GM21526 (cell line): ENCODE measurements around the gene TIMM9.
"Not testable (repeated sequence)": the region's sequence is repeated elsewhere in the genome, so short reads cannot be mapped to it uniquely, and the experiment has no call there.

Experiments used
- ATAC-seq: cut with Tn5 transposase; IDR thresholded peaks from one replicate; pipeline ENCODE4 v1.9.1; 2021; ENCODE audit warnings: moderate library complexity; ENCODE audit not compliant: unreplicated experiment, low FRiP score

The TIMM9 gene

GRCh38 chr14:58427281-58428117, at the start of gene TIMM9, which contains the start of gene KIAA0586:
TIMM9 (minus strand) TSS chr14:58427531; CDS start chr14:58411945, 15,586 bp downstream.
KIAA0586 (plus strand) TSS chr14:58427719; CDS start chr14:58428265, 546 bp downstream.
- peak; percentile 89 for ATAC-seq

- no peak for ATAC-seq
These were observed 49.0 kb upstream of the TIMM9 start for GRCh38 chr14:58476320-58476719.

GRCh38 chr14:58469309-58469708, 42.0 kb upstream of the TIMM9 start:
- ATAC-seq: no peak

DNA sequence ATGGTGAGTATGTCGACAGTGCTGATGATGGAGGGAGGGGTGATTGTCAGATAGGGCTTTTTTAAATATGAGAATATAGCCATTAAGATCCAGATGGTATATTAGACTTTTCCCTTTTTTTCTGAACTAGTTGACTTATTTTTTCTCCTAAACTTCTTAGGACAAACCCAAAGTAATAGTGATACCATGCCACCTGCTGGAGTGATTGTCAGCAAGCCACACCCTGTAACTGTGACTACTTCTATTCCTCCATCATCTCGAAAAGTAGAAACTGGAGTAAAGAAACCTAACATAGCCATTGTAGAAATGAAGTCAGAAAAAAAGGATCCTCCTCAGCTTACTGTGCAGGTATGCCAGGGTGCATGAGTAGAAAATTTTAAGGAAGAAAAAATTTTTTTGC, 40.2 kb upstream of the TIMM9 start:
- no peak for ATAC-seq

GRCh38 chr14:58466459-58466858, 39.1 kb upstream of the TIMM9 start:
- no peak for ATAC-seq

GRCh38 chr14:58465421-58465820, 38.1 kb upstream of the TIMM9 start:
- no peak for ATAC-seq

- no peak for ATAC-seq
These were observed 37.3 kb upstream of the TIMM9 start for GRCh38 chr14:58464652-58465051.

GRCh38 chr14:58463147-58463546, 35.8 kb upstream of the TIMM9 start:
- no peak for ATAC-seq

DNA sequence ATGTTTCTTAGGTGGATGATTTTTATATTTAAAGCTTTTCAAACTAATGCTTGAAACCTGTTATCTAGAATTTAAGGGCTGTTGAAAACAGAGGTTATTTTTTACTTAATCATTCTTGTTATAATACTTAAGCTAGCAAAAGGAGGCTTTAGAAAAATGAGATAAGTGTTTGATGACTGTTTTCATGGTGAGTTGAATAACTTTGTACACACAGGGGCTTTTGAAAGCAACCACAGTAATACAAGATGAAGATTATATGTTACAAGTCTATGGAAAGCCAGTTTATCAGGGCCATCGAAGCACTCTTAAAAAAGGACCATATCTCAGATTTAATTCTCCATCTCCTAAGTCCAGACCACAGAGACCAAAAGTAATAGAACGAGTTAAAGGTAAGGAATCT, 33.4 kb upstream of the TIMM9 start:
- no peak for ATAC-seq

DNA sequence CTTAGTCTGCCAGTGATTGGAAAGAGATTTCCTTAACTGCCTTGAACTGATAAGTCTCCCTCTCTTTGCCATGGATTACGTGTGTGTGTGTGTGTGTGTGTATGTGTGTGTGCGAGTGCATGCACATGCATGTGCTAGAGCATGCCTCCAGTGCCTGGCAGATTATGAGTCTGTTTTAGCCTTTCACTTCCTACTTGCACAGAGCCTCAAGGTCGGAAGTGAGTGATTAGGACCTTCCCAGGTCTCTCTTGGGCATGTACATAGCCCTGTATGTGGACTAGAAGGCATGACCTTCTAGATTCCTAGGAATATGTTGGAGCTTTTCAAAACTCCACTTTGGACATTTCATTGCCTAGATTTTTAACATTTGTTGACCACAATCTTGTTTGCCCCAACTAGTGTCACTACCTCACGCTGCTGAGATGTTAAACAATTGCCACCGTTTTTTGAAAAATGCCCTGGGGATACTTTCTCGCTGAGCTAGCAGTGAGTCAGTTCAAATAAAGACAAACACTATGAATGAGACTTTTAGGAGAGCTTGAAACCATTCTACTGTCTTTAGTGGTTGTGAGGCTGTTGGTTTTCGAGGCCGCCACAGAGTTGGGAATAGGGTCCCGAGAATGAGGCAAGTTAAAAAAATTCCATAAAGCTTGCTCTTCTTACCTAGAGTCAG, 28.4 kb upstream of the TIMM9 start:
- ATAC-seq: no peak

DNA sequence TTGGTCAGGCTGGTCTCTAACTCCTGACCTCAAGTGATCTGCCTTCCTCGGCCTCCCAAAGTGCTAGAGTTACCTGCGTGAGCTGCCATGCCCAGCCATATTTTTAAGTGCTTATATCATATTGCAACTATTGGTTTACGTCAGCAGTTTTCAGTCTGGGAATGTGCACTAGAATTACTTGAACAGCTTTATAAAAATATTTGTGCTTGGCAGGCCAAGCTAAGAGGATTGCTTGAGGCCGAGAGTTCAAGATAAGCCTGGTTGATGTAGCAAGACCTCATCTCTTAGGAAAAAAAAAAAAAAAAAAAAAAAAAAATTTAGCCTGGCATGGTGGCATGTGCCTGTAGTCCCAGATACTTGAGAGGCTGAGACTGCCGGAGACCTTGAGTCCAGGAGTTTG, 17.3 kb upstream of the TIMM9 start:
- no peak for ATAC-seq

GRCh38 chr14:58439476-58439875, 12.1 kb upstream of the TIMM9 start:
- no peak for ATAC-seq

DNA sequence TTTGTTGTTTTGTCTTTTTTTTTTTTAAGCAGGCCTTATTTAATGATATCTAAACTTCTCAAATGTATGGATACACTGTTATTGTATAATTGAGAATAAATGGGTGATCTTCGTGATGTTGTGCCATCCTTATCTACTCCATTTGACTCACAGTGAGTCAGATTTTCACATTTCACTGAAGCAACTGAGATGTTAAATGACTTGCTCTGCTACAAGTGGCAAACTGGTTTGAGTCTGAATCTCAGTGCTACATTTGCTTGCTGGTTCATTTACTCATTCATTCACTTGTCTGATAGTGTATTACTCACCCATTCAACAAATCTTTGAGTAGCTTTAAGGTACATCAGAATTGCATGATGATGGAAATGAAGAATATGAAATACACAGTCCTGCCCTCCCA, 2.8 kb upstream of the TIMM9 start:
- ATAC-seq: no peak

DNA sequence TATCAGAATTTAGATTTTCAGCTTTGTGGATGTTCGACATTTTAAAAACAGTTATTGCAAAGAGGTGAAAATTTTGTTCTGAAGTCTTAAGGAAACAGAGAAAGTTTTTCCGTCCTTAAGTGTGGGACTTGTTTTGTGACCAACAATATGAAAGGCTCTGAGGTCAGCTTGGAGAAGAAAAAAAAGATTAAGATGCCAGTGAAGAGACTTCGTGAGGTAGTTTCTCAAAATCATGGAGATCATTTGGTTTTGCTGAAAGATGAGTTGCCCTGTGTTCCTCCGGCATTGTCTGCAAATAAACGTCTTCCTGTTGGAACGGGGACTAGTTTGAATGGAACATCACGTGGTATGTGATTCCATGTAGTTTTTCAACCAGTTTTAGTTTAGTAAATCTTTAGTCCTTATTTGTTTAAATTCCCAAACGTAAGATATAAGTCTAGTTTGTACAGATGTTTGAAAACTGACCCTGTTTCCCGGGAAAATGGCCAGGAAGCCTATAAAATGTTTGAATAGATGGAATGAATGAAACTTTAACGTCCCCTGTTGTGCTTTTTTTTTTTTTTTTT, 870 bp upstream of the TIMM9 start:
- no peak for ATAC-seq

DNA sequence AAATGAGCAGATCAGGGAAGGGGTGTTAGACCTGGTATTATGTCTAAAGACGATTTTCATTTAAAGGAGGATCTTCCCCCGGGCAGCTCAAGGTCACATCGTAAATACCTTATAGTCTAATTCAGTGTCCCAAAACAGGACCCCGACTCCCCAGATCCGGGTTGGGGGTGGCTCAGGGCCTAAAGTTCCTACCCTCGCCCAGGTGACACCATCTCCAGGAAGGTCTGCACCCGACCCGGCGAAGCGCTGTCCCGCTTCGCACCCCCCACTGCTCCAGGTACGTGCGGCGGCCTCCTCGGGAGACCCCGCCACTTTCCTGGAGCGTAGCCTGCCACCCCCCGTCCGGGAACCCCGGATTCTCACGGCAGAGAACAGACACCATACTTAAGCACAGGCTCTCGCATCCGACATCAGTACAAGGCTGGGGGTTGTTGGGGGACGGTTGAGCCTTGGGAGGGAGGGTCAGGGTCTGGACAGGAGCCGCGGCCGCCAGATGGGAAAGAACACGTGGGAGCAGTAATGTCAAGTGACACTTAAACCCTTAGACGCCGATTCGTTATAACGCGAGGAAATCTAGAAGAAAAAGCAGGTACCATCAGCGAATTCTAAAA, 556 bp downstream of the TIMM9 start:
- ATAC-seq: peak; percentile 32

GRCh38 chr14:58416934-58417333, 10.4 kb downstream of the TIMM9 start:
- not testable (repeated sequence) for ATAC-seq

DNA sequence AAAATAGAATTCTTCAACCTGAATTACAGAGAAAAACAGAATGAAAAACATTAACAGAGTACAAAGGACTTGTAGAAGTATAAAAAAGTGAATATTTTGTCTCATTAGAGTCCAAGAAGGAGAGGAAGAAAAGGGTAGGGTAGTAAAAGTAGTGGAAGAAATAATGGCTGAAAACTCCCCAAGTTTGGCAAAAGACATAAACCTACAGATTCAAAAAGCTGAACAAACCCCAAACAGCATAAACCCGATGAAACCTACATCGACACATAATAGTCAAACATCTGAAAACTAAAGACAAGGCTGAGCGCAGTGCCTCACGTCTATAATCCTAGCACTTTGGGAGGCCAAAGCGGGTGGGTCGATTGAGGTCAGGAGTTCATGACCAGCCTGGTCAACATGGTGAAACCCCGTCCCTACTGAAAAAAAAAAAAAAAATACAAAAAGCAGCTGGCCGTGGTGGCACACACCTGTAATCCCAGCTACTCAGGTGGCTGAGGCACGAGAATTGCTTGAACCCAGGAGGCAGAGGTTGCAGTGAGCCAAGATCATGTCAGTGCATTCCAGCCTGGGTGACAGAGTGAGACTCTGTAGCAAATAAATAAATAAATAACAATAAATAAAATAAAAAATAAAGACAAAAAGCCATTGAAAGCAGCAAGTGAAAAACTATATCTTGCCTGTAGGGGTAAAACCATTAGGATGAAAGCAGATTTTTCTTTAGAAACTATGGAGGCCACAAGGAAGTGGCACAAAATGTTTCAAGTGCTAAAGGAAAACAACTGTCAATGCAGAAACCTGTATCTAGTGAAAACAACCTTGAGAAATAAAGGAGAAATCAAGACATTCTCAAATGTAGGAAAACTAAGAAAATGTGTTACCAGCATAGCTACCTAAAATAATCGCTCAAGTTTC, 11.4 kb downstream of the TIMM9 start:
- no peak for ATAC-seq

DNA sequence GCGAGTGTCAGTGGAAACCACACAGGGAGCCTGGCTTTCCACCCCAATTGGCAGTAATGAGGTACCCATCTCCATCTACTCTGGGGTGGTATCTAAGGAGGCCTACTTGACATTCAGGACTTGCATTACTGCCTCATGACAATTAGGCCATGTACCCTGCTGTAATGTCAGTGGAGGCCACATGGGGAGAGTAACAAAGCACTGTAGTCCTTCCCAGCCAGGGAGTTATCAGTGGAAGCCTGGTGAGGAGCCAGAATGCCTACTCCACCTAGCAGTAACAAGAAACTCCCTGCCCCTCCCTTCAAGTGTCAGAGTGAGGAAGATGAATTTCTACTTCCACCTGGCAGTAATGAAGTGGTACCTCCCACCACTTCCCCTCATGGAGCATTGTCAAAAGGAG, 12.5 kb downstream of the TIMM9 start:
- ATAC-seq: no peak

DNA sequence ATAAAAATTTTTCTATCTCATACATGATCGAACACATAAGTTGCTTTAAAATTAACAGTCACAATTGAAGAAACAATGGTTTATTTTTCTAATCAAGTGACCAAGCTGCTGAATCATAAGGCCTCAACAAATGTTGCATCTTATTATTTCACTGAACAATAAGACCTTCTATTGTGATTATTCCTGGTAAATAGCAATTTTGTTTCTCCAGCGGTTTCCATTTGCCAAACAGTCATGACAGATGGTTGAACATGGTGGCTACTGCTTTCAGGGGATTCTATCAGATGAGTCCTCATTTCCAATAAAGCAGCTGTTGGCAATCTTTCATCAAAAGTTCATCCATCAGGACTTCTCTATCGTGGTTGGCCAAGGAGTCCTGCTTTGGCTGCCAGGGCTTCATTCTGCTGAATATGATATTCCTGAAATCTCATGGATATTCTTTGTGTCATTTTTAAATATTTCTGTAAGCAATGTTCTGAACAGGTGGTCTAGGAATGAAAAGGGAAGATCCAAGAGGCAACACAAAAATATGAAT, 18.6 kb downstream of the TIMM9 start:
- no peak for ATAC-seq

GRCh38 chr14:58401587-58401986, 25.7 kb downstream of the TIMM9 start:
- ATAC-seq: no peak
